ENCODE data around the gene MYT1.

GRCh38 chr20:64145458-64146300, 18.6 kb upstream of the MYT1 start:
- no peak for TF ChIP-seq CTCF (IDR thresholded peaks at IDR 0.05)
- TF ChIP-seq POLR2A (IDR thresholded peaks at IDR 0.05) = no peak
- TF ChIP-seq POLR2AphosphoS5 (IDR thresholded peaks at IDR 0.05) = no peak
- no peak for TF ChIP-seq EP300 (IDR thresholded peaks at IDR 0.05; ENCODE audit: low read depth)
